Thoracic aorta (tissue), 2 donors: ENCODE results near the gene NDUFS8. TPM values are rescaled to one million over a fixed set of nuclear protein-coding genes. Genes with fewer than 3 reads are reported as not detected.

Experiments
- ATAC-seq: fragments of 150-250 bp; one replicate; pipeline ENCODE4 v1.8.0; 2017; ENCODE audit warnings: low read depth; ENCODE audit not compliant: insufficient number of reproducible peaks, low FRiP score
- DNase-seq: peaks from one replicate; pipeline ENCODE4 v3.0.0-alpha.2; 2020; ENCODE audit warnings: low spot score
- H3K27ac ChIP-seq, 2 donors: fragments of 200-600 bp; sonication (generic); 1 replicate in 1 of 2; 2 replicates in 1 of 2; pipeline ENCODE4 v1.5.1; 2016; ENCODE audit warnings: mild to moderate bottlenecking in 2 of 2, moderate library complexity in 2 of 2
- H3K27me3 ChIP-seq: fragments of 200-600 bp; sonication (generic); replicated peaks from 2 replicates; pipeline ENCODE4 v1.6.0; 2016; ENCODE audit warnings: mild to moderate bottlenecking; ENCODE audit not compliant: insufficient read depth
- H3K36me3 ChIP-seq: fragments of 200-600 bp; sonication (generic); one replicate; pipeline ENCODE4 v1.5.1; 2016
- H3K4me1 ChIP-seq, 2 donors: fragments of 200-600 bp; sonication (generic); 1 replicate in 1 of 2; 2 replicates in 1 of 2; pipeline versions ENCODE4 v1.5.1 to v1.6.0; 2016; ENCODE audit warnings: low read depth in 2 of 2, mild to moderate bottlenecking in 1 of 2; ENCODE audit not compliant: control insufficient read depth in 1 of 2
- H3K4me3 ChIP-seq: fragments of 200-600 bp; sonication (generic); 2 replicates; pipeline ENCODE4 v1.5.1; 2016; ENCODE audit warnings: mild to moderate bottlenecking
- H3K9me3 ChIP-seq: fragments of 200-600 bp; sonication (generic); 2 replicates; pipeline ENCODE4 v1.5.1; 2016
- total RNA-seq, 2 donors: library from RNA; depleted of rRNA; stranded (reverse); fragments of >200 nt; gene quantifications; one replicate each; pipeline versions ENCODE4 v1.1.0 to v1.2.3, GENCODE V29; 2016
- TF ChIP-seq, protein P1 (sequence below): fragments of 200-600 bp; sonication (generic); IDR thresholded peaks from one replicate; pipeline ENCODE4 v1.5.1; 2019; ENCODE audit warnings: antibody characterized with exemption

NDUFS8 gene
- total RNA-seq, 2 donors from 2014 or later = 85.8 to 96.5 TPM

DNA sequence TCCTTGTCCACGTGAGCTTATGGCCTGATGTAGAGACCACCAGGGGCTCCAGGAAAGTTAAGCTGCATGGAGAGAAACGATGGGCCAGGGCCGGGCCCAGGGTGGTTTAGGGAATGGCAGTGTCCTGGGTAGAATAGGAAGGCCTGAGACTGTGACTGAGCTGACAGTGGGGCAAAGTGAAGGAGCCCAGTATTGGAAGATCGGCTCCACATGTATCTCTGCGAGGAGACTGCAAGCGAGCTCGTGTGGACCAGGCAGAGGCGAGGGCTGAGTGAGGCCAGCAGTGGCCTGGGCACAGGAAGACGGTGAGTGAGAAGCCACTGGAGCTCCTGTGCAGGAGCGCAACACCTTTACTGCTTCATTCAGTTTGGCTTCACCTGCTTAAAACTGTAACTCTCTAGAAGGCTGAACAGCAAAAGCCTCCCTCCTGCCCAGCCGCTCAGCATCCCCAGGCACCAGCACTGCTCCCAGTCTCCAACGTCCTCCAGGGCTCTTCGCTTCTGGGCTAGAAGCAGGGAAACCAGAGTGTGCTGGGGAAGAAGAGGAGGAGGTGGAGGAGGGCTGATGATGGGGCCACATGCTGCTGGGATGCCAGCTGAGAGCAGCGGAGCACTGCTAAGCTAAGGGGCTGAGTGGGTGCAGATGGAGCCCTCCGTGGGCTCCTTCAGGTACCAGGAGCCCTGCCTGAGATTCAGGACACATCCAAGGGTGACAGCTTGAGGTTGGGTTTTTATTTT lies 21.8 kb downstream of the NDUFS8 start:
- TF ChIP-seq, protein P1, sequence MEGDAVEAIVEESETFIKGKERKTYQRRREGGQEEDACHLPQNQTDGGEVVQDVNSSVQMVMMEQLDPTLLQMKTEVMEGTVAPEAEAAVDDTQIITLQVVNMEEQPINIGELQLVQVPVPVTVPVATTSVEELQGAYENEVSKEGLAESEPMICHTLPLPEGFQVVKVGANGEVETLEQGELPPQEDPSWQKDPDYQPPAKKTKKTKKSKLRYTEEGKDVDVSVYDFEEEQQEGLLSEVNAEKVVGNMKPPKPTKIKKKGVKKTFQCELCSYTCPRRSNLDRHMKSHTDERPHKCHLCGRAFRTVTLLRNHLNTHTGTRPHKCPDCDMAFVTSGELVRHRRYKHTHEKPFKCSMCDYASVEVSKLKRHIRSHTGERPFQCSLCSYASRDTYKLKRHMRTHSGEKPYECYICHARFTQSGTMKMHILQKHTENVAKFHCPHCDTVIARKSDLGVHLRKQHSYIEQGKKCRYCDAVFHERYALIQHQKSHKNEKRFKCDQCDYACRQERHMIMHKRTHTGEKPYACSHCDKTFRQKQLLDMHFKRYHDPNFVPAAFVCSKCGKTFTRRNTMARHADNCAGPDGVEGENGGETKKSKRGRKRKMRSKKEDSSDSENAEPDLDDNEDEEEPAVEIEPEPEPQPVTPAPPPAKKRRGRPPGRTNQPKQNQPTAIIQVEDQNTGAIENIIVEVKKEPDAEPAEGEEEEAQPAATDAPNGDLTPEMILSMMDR = no peak
- H3K9me3 ChIP-seq = no peaks in the 10 kb centered on the region
- no peak for ATAC-seq
- no peak overlapping the region for H3K27ac ChIP-seq
- DNase-seq = no peak
- H3K36me3 ChIP-seq = peaks cover 37% of the 10 kb centered on the region
- H3K4me3 ChIP-seq = no peak overlapping the region
- no peaks in the 10 kb centered on the region for H3K27me3 ChIP-seq
- H3K4me1 ChIP-seq = no peaks in the 10 kb centered on the region

DNA sequence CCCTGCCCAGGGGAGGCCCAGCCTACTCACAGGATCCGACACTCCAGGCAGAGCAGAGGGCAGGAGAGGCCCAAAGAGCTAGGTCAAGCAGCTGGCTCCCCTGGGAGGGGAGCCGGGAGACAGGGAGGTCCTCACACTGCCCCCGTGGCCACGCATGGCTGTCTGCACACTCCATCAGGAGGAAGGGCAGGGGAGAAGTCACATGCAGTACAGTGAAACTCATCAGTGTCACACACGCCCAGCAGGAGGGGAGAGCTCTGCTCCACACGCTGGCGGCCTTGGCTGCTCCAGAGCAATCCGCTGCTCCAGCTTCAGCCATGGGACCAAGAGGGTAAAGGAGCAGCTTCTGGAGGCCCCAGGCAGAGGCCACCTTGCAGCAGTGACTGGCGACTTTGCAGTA lies 22.6 kb downstream of the NDUFS8 start:
- TF ChIP-seq, protein P1 = no peak
- Histone ChIP-seq H3K27me3 (no peaks in the 10 kb centered on the region), H3K27ac (no peak overlapping the region), H3K9me3 (no peaks in the 10 kb centered on the region), H3K36me3 (peaks cover 37% of the 10 kb centered on the region), H3K4me3 (no peak overlapping the region), H3K4me1 (no peaks in the 10 kb centered on the region)
- DNase-seq (no peak), ATAC-seq (no peak)

DNA sequence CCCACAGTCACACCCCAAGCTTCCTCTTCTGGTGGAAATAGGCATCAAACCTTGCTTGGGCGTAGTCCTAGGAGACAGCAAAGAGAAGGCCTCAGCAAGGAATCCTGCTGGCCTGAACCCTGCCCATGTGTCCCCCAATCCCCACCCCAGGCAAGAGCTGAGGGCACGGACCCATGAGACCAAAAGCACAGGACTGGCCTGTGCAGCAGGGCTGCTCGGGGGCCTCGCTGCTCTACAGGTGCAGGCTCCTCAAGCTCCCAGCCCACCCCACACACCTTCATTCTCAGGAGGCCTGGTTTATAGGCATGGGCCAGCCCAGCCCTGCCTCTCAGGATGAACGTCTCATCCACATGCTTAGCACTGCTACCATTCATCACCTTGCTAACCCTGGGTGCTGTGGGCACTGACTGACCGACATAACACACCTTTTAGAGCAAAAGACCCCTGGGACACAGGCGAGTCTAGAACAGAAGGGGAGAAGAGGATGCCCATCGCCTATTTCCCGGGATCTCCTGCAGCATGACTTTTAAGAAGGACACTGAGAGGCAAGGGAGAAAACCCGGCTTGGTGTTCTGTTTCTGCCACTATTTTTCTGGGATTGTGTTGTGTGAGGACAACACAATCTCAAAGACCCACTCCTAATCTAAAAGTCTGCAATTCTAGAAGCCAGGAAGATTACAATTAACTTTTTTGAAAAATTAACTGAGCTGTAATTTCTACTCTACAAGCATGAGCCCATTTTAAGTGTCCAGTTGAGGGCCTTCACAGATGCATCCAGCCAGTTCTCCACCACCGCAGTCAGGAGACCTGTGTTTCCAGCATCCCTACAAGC lies 23.7 kb downstream of the NDUFS8 start:
- H3K36me3 ChIP-seq = peaks cover 29% of the 10 kb centered on the region
- H3K4me1 ChIP-seq = no peaks in the 10 kb centered on the region
- no peaks in the 10 kb centered on the region for H3K9me3 ChIP-seq
- TF ChIP-seq, protein P1 = no peak
- no peak overlapping the region for H3K4me3 ChIP-seq
- no peaks in the 10 kb centered on the region for H3K27me3 ChIP-seq
- no peak for ATAC-seq
- no peak overlapping the region for H3K27ac ChIP-seq
- DNase-seq = no peak

DNA sequence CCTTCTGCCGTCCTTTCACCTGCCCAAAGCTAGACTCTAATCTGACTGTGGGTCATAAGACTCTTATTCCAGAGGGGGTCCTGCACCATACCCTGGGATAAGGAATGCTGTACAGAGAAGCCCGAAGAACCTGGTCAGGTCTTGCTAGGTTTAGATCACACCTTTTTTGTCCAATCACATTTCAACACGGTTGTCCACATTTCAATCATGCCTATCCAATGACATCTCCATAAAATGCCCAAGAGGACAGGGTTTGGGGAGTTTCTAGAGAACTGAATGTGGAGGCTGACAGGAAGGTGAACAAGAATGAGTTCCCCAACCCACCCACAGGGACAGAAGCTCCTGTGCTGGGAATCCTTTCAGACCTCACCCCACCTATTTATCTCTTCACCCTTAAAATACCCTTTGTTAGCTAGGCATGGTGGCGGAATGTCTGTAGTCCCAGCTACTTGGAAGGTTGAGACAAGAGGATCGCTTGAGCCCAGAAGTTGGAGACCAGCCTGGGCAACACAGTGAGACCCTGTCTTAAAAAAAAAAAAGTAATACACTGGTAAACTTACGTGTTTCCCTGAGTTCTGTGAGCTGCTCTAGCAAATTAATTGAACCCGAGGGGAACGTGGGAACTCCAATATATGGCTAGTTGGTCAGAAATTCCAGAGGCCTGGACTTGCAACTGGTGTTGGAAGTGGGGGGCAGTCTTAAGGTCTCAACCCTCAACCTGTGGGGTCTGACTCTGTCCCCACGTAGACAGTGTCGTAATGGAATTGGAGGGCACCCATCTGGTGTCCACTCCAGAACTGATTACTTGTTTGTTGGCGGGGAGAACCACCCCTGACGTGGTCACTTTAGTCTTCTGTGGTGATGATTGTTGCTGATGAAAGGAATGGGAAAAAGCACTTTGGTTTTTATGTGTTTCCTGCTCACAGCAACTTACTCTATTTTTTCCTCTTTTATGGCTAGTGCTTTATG lies 26.1 kb downstream of the NDUFS8 start:
- peaks cover 7% of the 10 kb centered on the region for H3K36me3 ChIP-seq

More for the DNA sequence above, 26.1 kb downstream of the NDUFS8 start:
- no peak for DNase-seq
- Histone ChIP-seq H3K4me1 (no peaks in the 10 kb centered on the region), H3K9me3 (no peaks in the 10 kb centered on the region), H3K27me3 (no peaks in the 10 kb centered on the region), H3K27ac (no peak overlapping the region), H3K4me3 (no peak overlapping the region)
- TF ChIP-seq, protein P1 = no peak
- no peak for ATAC-seq
